Endothelial cell of umbilical vein (primary cell): Measurements from ENCODE around the gene ADAP1. TPM values are rescaled to one million over a fixed set of nuclear protein-coding genes. Genes with fewer than 3 reads are reported as not detected.

Source experiments
- BruUV-seq: library from RNA; stranded (reverse); fragments of 400-500 nt; replicated peaks from 2 replicates; lab custom pipeline; 2021; lab: Mats Ljungman, UMichigan
- CTCF ChIA-PET: fragments of 300-600, 350-600 bp; sonication (Branson Sonifier 250); formaldehyde crosslinking; loops from one replicate; lab custom pipeline; 2021; ENCODE audit warnings: antibody characterized with exemption, inconsistent platforms; lab: Charles Lee
- POLR2A ChIA-PET: fragments of 300-600, 350-600 bp; sonication (Branson Sonifier 250); formaldehyde crosslinking; loops from one replicate; lab custom pipeline; 2021; ENCODE audit warnings: antibody characterized with exemption, inconsistent platforms; lab: Charles Lee
- DNase-seq: peaks from one replicate; pipeline ENCODE4 v3.0.0-alpha.2; 2011; ENCODE audit warnings: low read depth, low spot score
- FAIRE-seq: peaks from 2 replicates; lab custom pipeline; 2011; peaks lifted over from hg19 to GRCh38; lab: Jason Lieb, UNC
- H2AFZ ChIP-seq: 2 replicates; pipeline ENCODE4 v1.6.0; 2012; ENCODE audit warnings: low read depth, low read length, control low read depth, inconsistent platforms
- H3K27ac ChIP-seq: 2 replicates; pipeline ENCODE4 v1.5.1; 2011; ENCODE audit warnings: low read depth, mild to moderate bottlenecking, control low read depth, low read length, moderate library complexity; ENCODE audit not compliant: insufficient read depth
- H3K27me3 ChIP-seq, 2 experiments: 2 replicates each; pipeline versions ENCODE4 v1.6.0 to v1.6.1; 2011; ENCODE audit warnings: low read length in 2 of 2, mixed read lengths in 1 of 2; ENCODE audit not compliant: control insufficient read depth in 2 of 2, insufficient read depth in 2 of 2
- H3K36me3 ChIP-seq, 2 experiments: 2 replicates in 1 of 2; 3 replicates in 1 of 2; pipeline ENCODE4 v1.5.1; 2011; ENCODE audit warnings: low read length in 2 of 2, mild to moderate bottlenecking in 1 of 2, moderate library complexity in 1 of 2; ENCODE audit not compliant: control insufficient read depth in 2 of 2, insufficient read depth in 2 of 2; ENCODE audit errors: extremely low read depth in 1 of 2
- H3K4me1 ChIP-seq: 3 replicates; pipeline ENCODE4 v1.5.1; 2011; ENCODE audit warnings: mild to moderate bottlenecking, low read length; ENCODE audit not compliant: control insufficient read depth, insufficient read depth; ENCODE audit errors: extremely low read depth
- H3K4me2 ChIP-seq: 2 replicates; pipeline ENCODE4 v1.6.1; 2011; ENCODE audit warnings: low read length, control low read depth, mixed read lengths; ENCODE audit not compliant: insufficient read depth
- H3K4me3 ChIP-seq, 3 experiments: fragments of 200-600 bp in 1 of 3; sonication (generic), shearing (Covaris generic) in 1 of 3; replicated peaks in 1 of 3; 2 replicates each; pipeline ENCODE4 v1.5.1; 2011 to 2016; ENCODE audit warnings: control low read depth in 3 of 3, low read length in 3 of 3, mild to moderate bottlenecking in 2 of 3, inconsistent platforms in 1 of 3, low read depth in 1 of 3, moderate library complexity in 1 of 3; ENCODE audit not compliant: insufficient read depth in 1 of 3
- H3K79me2 ChIP-seq: 2 replicates; pipeline ENCODE4 v1.6.0; 2012; ENCODE audit warnings: low read length, inconsistent platforms; ENCODE audit not compliant: control insufficient read depth, insufficient read depth
- H3K9ac ChIP-seq: replicated peaks from 2 replicates; pipeline ENCODE3; 2011; ENCODE audit warnings: low read length, control low read depth; ENCODE audit not compliant: insufficient read depth; ENCODE audit errors: extremely low read depth
- H3K9me1 ChIP-seq: replicated peaks from 3 replicates; pipeline ENCODE4 v1.6.0; 2011; ENCODE audit warnings: mild to moderate bottlenecking, low read length; ENCODE audit not compliant: control insufficient read depth, insufficient read depth; ENCODE audit errors: extremely low read depth
- H3K9me3 ChIP-seq: replicated peaks from 2 replicates; pipeline ENCODE4 v1.5.1; 2012; ENCODE audit warnings: low read length, inconsistent platforms; ENCODE audit not compliant: control insufficient read depth, insufficient read depth
- H4K20me1 ChIP-seq: replicated peaks from 2 replicates; pipeline ENCODE3; 2011; ENCODE audit warnings: mild to moderate bottlenecking, low read length; ENCODE audit not compliant: control insufficient read depth, insufficient read depth; ENCODE audit errors: extremely low read depth
- CTCF ChIP-seq, 2 donors: IDR thresholded peaks; 1 replicate in 1 of 2; 2 replicates in 1 of 2; pipeline ENCODE4 v1.5.1; 2011; ENCODE audit warnings: low read length in 2 of 2, mild to moderate bottlenecking in 2 of 2, moderate library complexity in 2 of 2, control low read depth in 1 of 2, inconsistent platforms in 1 of 2, low read depth in 1 of 2; ENCODE audit not compliant: insufficient read depth in 1 of 2; ENCODE audit errors: extremely low read depth in 1 of 2
- EZH2 ChIP-seq: IDR thresholded peaks from 2 replicates; pipeline ENCODE4 v1.6.1; 2012; ENCODE audit warnings: borderline replicate concordance, low read depth, mild to moderate bottlenecking, moderate library complexity, low read length, inconsistent platforms; ENCODE audit not compliant: severe bottlenecking
- FOS ChIP-seq: IDR thresholded peaks from 2 replicates; pipeline ENCODE4 v1.6.1; 2011; ENCODE audit warnings: mild to moderate bottlenecking, low read length, moderate library complexity, borderline replicate concordance; ENCODE audit not compliant: insufficient read depth
- GATA2 ChIP-seq: IDR thresholded peaks from 2 replicates; pipeline ENCODE4 v1.7.0; 2011; ENCODE audit warnings: low read depth, mild to moderate bottlenecking, moderate library complexity, mixed read lengths, low read length; ENCODE audit not compliant: insufficient read length, insufficient read depth
- JUN ChIP-seq: IDR thresholded peaks from 2 replicates; pipeline ENCODE4 v1.6.1; 2011; ENCODE audit warnings: borderline replicate concordance, low read depth; ENCODE audit not compliant: insufficient read length, insufficient read depth
- MAX ChIP-seq: IDR thresholded peaks from 2 replicates; pipeline ENCODE4 v1.6.1; 2011; ENCODE audit not compliant: insufficient read depth, insufficient read length
- MYC ChIP-seq: IDR thresholded peaks from one replicate; pipeline ENCODE4 v1.6.1; 2011; ENCODE audit warnings: mild to moderate bottlenecking, low read depth, low read length
- POLR2A ChIP-seq: IDR thresholded peaks from 2 replicates; pipeline ENCODE4 v1.6.1; 2012; ENCODE audit warnings: low read depth, mild to moderate bottlenecking, control low read depth, low read length
- POLR2AphosphoS5 ChIP-seq: IDR thresholded peaks from 2 replicates; pipeline ENCODE4 v1.6.1; 2012; ENCODE audit warnings: low read depth, mild to moderate bottlenecking, control low read depth, low read length, moderate library complexity; ENCODE audit not compliant: insufficient read depth
- dilution Hi-C: fragments of 300-500 bp; cut with MboI; formaldehyde crosslinking; loops from one replicate; pipeline ENCODE4 v1.15.0; 2019; ENCODE audit warnings: low sequenced_read_pairs; ENCODE audit not compliant: extremely low pct_ligation_motif_present
- intact Hi-C: fragments of 100-400 bp; cut with micrococcal nuclease; formaldehyde crosslinking; loops from one replicate; pipeline ENCODE4 v1.10.0; 2022
- polyA plus RNA-seq, 4 experiments: library from polyadenylated mRNA; depleted of rRNA in 3 of 4; stranded (reverse) in 3 of 4; unstranded in 1 of 4; fragments of >200 nt; gene quantifications; 2 replicates each; pipeline versions ENCODE4 v1.2.1 to v1.2.3, GENCODE V29; 2011 to 2012; ENCODE audit warnings: missing spikeins in 1 of 4
- total RNA-seq: library from RNA; stranded (reverse); gene quantifications from 2 replicates; pipeline ENCODE4 v1.2.3, GENCODE V29; 2021

The ADAP1 gene
- total and polyA plus RNA-seq, 2 donors (not counting 3 experiments of a cell fraction or from before 2014, with no cell fraction given), result 0.49 to 0.58 TPM

GRCh38 chr7:913736-914520 is 40.6 kb downstream of the ADAP1 start:
- Histone ChIP-seq H2AFZ (no peak overlapping the region), H3K27me3 (peaks cover 3 to 6% of the 10 kb centered on the region in 2 experiments), H3K27ac (no peak overlapping the region), H3K4me2 (no peak overlapping the region), H3K9me3 (no peaks in the 10 kb centered on the region), H3K9ac (no peak overlapping the region), H3K36me3 (no peaks in the 10 kb centered on the region), H3K4me3 (no peak overlapping the region), H3K9me1 (no peaks in the 10 kb centered on the region), H4K20me1 (no peaks in the 10 kb centered on the region), H3K79me2 (no peaks in the 10 kb centered on the region), H3K4me1 (no peaks in the 10 kb centered on the region)
- TF ChIP-seq POLR2A, result no peak
- no peak for TF ChIP-seq JUN
- no peak for TF ChIP-seq MAX
- TF ChIP-seq MYC, result no peak
- no peak for TF ChIP-seq POLR2AphosphoS5
- no peak for TF ChIP-seq EZH2
- TF ChIP-seq FOS, result no peak
- TF ChIP-seq GATA2, result no peak
- no peak for TF ChIP-seq CTCF (IDR thresholded peaks at IDR 0.05; ENCODE audit: extremely low read depth in 1 of 2, insufficient read depth in 1 of 2, low read depth in 1 of 2, low read length in 2 of 2)
- ChIA-PET CTCF (interaction anchor here (1.4 kb wide), 1 partner anchor 39 kb away, joined by 3 read pairs; no protein-coding TSS in a partner anchor), POLR2A (no interaction called here)
- dilution Hi-C loops, result no loop called here
- FAIRE-seq (no peak), DNase-seq (no peak)
- intact Hi-C loops, result no loop called here
- BruUV-seq, result no TSS peak
